Measurements from ENCODE around the gene LAMC1. TPM values are rescaled to one million over a fixed set of nuclear protein-coding genes. Genes with fewer than 3 reads are reported as not detected.

Gene LAMC1
- total RNA-seq, 4 donors from 2014 or later, result 288 to 318 (median 304) TPM

- no peak for TF ChIP-seq EP300 (IDR thresholded peaks at IDR 0.05)
- no peak for TF ChIP-seq CTCF (IDR thresholded peaks at IDR 0.05)
- TF ChIP-seq POLR2A (IDR thresholded peaks at IDR 0.05), result no peak
- Histone ChIP-seq H3K4me3 (no peak overlapping the region), H3K27me3 (no peaks in the 10 kb centered on the region), H3K27ac (peak overlapping the region in 2 of 4 donors; percentile 84 to 86), H3K9me3 (no peaks in the 10 kb centered on the region), H3K4me1 (peaks cover 0 to 99% (median 53%) of the 10 kb centered on the region in 4 donors), H3K36me3 (peaks cover 0 to 8% (median 0%) of the 10 kb centered on the region in 3 donors)
- 64 to 70% methylated on average over 4 of the region's 4 CpGs for WGBS, 2 donors
- no peak for DNase-seq (ENCODE audit: low spot score in 2 of 2)
Observed at GRCh38 chr1:183101081-183101480, 77.9 kb downstream of the LAMC1 start.

GRCh38 chr1:183101841-183102276 lies 78.6 kb downstream of the LAMC1 start:
- WGBS, 2 donors, result 19 to 37% methylated on average over 8 of the region's 8 CpGs
- peaks cover 0 to 8% (median 0%) of the 10 kb centered on the region in 3 donors for H3K36me3 ChIP-seq
- TF ChIP-seq POLR2A (IDR thresholded peaks at IDR 0.05) (no peak), EP300 (IDR thresholded peaks at IDR 0.05) (no peak), CTCF (IDR thresholded peaks at IDR 0.05) (no peak)
- no peak for DNase-seq (ENCODE audit: low spot score in 2 of 2)
- no peaks in the 10 kb centered on the region for H3K9me3 ChIP-seq
- H3K27me3 ChIP-seq, result no peaks in the 10 kb centered on the region
- no peak overlapping the region for H3K4me3 ChIP-seq
- H3K4me1 ChIP-seq, result peaks cover 0 to 99% (median 47%) of the 10 kb centered on the region in 4 donors
- H3K27ac ChIP-seq, result peak overlapping the region; percentile 57 to 86 (median 74)

GRCh38 chr1:183103147-183103546 lies 79.9 kb downstream of the LAMC1 start:
- no peak overlapping the region for H3K4me3 ChIP-seq
- H3K4me1 ChIP-seq, result peaks cover 0 to 91% (median 40%) of the 10 kb centered on the region in 4 donors
- no peak for TF ChIP-seq CTCF (IDR thresholded peaks at IDR 0.05)
- TF ChIP-seq EP300 (IDR thresholded peaks at IDR 0.05), result peak in 1 of 2 donors; percentile 12
- no peak for TF ChIP-seq POLR2A (IDR thresholded peaks at IDR 0.05)
- peaks cover 0 to 8% (median 0%) of the 10 kb centered on the region in 3 donors for H3K36me3 ChIP-seq
- DNase-seq (ENCODE audit: low spot score in 2 of 2), result no peak
- no peaks in the 10 kb centered on the region for H3K27me3 ChIP-seq
- 69% methylated on average over 11 of the region's 11 CpGs for WGBS, 2 donors
- H3K9me3 ChIP-seq, result no peaks in the 10 kb centered on the region
- peak overlapping the region in 3 of 4 donors; percentile 64 to 86 (median 84) for H3K27ac ChIP-seq

GRCh38 chr1:183103577-183103976 lies 80.4 kb downstream of the LAMC1 start:
- peaks cover 0 to 87% (median 36%) of the 10 kb centered on the region in 4 donors for H3K4me1 ChIP-seq
- WGBS, 2 donors, result 42 to 57% methylated on average over 4 of the region's 4 CpGs
- H3K36me3 ChIP-seq, result peaks cover 0 to 10% (median 0%) of the 10 kb centered on the region in 3 donors
- TF ChIP-seq EP300 (IDR thresholded peaks at IDR 0.05), result no peak
- no peak for TF ChIP-seq POLR2A (IDR thresholded peaks at IDR 0.05)
- TF ChIP-seq CTCF (IDR thresholded peaks at IDR 0.05), result no peak
- H3K27me3 ChIP-seq, result no peaks in the 10 kb centered on the region
- peak overlapping the region in 3 of 4 donors; percentile 64 to 86 (median 84) for H3K27ac ChIP-seq
- H3K4me3 ChIP-seq, result no peak overlapping the region
- no peak for DNase-seq (ENCODE audit: low spot score in 2 of 2)
- no peaks in the 10 kb centered on the region for H3K9me3 ChIP-seq

GRCh38 chr1:183105449-183105848 lies 82.2 kb downstream of the LAMC1 start:
- TF ChIP-seq CTCF (IDR thresholded peaks at IDR 0.05) (no peak), EP300 (IDR thresholded peaks at IDR 0.05) (no peak), POLR2A (IDR thresholded peaks at IDR 0.05) (no peak)
- Histone ChIP-seq H3K4me1 (peaks cover 0 to 80% (median 19%) of the 10 kb centered on the region in 4 donors), H3K27ac (peak overlapping the region in 2 of 4 donors; percentile 53 to 66), H3K36me3 (peaks cover 0 to 28% (median 0%) of the 10 kb centered on the region in 3 donors), H3K4me3 (no peak overlapping the region), H3K9me3 (no peaks in the 10 kb centered on the region), H3K27me3 (no peaks in the 10 kb centered on the region)
- 18 to 30% methylated on average over 3 of the region's 3 CpGs for WGBS, 2 donors
- no peak for DNase-seq (ENCODE audit: low spot score in 2 of 2)

Data from tibial nerve (tissue), 4 donors.